ENCODE measurements around the gene CCDC172.

GRCh38 chr10:116307455-116307854 is 16.8 kb upstream of the CCDC172 start:
- TF ChIP-seq, protein P1, sequence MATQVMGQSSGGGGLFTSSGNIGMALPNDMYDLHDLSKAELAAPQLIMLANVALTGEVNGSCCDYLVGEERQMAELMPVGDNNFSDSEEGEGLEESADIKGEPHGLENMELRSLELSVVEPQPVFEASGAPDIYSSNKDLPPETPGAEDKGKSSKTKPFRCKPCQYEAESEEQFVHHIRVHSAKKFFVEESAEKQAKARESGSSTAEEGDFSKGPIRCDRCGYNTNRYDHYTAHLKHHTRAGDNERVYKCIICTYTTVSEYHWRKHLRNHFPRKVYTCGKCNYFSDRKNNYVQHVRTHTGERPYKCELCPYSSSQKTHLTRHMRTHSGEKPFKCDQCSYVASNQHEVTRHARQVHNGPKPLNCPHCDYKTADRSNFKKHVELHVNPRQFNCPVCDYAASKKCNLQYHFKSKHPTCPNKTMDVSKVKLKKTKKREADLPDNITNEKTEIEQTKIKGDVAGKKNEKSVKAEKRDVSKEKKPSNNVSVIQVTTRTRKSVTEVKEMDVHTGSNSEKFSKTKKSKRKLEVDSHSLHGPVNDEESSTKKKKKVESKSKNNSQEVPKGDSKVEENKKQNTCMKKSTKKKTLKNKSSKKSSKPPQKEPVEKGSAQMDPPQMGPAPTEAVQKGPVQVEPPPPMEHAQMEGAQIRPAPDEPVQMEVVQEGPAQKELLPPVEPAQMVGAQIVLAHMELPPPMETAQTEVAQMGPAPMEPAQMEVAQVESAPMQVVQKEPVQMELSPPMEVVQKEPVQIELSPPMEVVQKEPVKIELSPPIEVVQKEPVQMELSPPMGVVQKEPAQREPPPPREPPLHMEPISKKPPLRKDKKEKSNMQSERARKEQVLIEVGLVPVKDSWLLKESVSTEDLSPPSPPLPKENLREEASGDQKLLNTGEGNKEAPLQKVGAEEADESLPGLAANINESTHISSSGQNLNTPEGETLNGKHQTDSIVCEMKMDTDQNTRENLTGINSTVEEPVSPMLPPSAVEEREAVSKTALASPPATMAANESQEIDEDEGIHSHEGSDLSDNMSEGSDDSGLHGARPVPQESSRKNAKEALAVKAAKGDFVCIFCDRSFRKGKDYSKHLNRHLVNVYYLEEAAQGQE (tag by site-specific recombination; IDR thresholded peaks at IDR 0.05), result no peak
- TF ChIP-seq, protein P2, sequence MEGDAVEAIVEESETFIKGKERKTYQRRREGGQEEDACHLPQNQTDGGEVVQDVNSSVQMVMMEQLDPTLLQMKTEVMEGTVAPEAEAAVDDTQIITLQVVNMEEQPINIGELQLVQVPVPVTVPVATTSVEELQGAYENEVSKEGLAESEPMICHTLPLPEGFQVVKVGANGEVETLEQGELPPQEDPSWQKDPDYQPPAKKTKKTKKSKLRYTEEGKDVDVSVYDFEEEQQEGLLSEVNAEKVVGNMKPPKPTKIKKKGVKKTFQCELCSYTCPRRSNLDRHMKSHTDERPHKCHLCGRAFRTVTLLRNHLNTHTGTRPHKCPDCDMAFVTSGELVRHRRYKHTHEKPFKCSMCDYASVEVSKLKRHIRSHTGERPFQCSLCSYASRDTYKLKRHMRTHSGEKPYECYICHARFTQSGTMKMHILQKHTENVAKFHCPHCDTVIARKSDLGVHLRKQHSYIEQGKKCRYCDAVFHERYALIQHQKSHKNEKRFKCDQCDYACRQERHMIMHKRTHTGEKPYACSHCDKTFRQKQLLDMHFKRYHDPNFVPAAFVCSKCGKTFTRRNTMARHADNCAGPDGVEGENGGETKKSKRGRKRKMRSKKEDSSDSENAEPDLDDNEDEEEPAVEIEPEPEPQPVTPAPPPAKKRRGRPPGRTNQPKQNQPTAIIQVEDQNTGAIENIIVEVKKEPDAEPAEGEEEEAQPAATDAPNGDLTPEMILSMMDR (tag by site-specific recombination; IDR thresholded peaks at IDR 0.05), result no peak
- TF ChIP-seq ZBTB48 (tag by site-specific recombination; IDR thresholded peaks at IDR 0.05), result no peak
- TF ChIP-seq ZNF214 (tag by site-specific recombination; IDR thresholded peaks at IDR 0.05; ENCODE audit: borderline replicate concordance), result no peak
- no peak for TF ChIP-seq MZF1 (tag by site-specific recombination; IDR thresholded peaks at IDR 0.05; ENCODE audit: borderline replicate concordance)
- no peak for TF ChIP-seq ZNF777 (tag by site-specific recombination; IDR thresholded peaks at IDR 0.05; ENCODE audit: borderline replicate concordance)
- TF ChIP-seq ZNF544 (tag by site-specific recombination; IDR thresholded peaks at IDR 0.05), result no peak
- no peak for TF ChIP-seq ZNF146 (tag by site-specific recombination; IDR thresholded peaks at IDR 0.05)
- TF ChIP-seq ZIC2 (tag by site-specific recombination; IDR thresholded peaks at IDR 0.05), result no peak
- TF ChIP-seq ZBTB8A (tag by site-specific recombination; IDR thresholded peaks at IDR 0.05), result no peak
- no peak for TF ChIP-seq ZNF391 (tag by site-specific recombination; IDR thresholded peaks at IDR 0.05; ENCODE audit: borderline replicate concordance, low read depth)
- TF ChIP-seq ZNF404 (tag by site-specific recombination; IDR thresholded peaks at IDR 0.05), result no peak
- no peak for TF ChIP-seq ZNF776 (tag by site-specific recombination; IDR thresholded peaks at IDR 0.05; ENCODE audit: borderline replicate concordance)
- no peak for TF ChIP-seq PRDM4 (tag by site-specific recombination; IDR thresholded peaks at IDR 0.05)

Measured in HEK293 (cell line).